ENCODE data around the gene IGFBP5.

- no peak for TF ChIP-seq CTCF (IDR thresholded peaks at IDR 0.05; ENCODE audit: low read depth, low read length)
- TF ChIP-seq EZH2phosphoT487 (IDR thresholded peaks at IDR 0.05; ENCODE audit: low read depth), result no peak
Observed at GRCh38 chr2:216663846-216664245, 31.5 kb downstream of the IGFBP5 start.
